Activated naive CD4-positive, alpha-beta T cell treated with Interleukin-2 at 50 U/mL for 16 hours (primary cell): Measurements from ENCODE around the gene ZDHHC22.
A peak's percentile ranks its signal among the peaks of the same experiment; 100 is the strongest.

Experiments used
- DNase-seq: peaks from one replicate; pipeline ENCODE4 v3.0.0-alpha.2; 2020

Gene ZDHHC22

GRCh38 chr14:77125823-77126325, 15.7 kb downstream of the ZDHHC22 start:
- DNase-seq, result no peak

- DNase-seq, result no peak
These were observed 16.2 kb downstream of the ZDHHC22 start for GRCh38 chr14:77125281-77125801.

- peak; percentile 61 for DNase-seq
These were observed 17.0 kb downstream of the ZDHHC22 start for GRCh38 chr14:77124345-77125280.

GRCh38 chr14:77123381-77124325, 17.9 kb downstream of the ZDHHC22 start:
- no peak for DNase-seq

GRCh38 chr14:77122526-77123125, 19.0 kb downstream of the ZDHHC22 start:
- no peak for DNase-seq

- no peak for DNase-seq
These were observed 20.5 kb downstream of the ZDHHC22 start for GRCh38 chr14:77120771-77121743.

- DNase-seq, result no peak
These were observed 21.7 kb downstream of the ZDHHC22 start for GRCh38 chr14:77119851-77120250.

- no peak for DNase-seq
These were observed 25.3 kb downstream of the ZDHHC22 start for GRCh38 chr14:77116172-77116817.

- no peak for DNase-seq
These were observed 27.0 kb downstream of the ZDHHC22 start for GRCh38 chr14:77114609-77115008.

GRCh38 chr14:77113644-77114043, 27.9 kb downstream of the ZDHHC22 start:
- DNase-seq, result no peak

GRCh38 chr14:77111021-77111420, 30.6 kb downstream of the ZDHHC22 start:
- no peak for DNase-seq

GRCh38 chr14:77110286-77110685, 31.3 kb downstream of the ZDHHC22 start:
- no peak for DNase-seq

- DNase-seq, result no peak
These were observed 31.9 kb downstream of the ZDHHC22 start for GRCh38 chr14:77109656-77110055.

- DNase-seq, result no peak
These were observed 32.8 kb downstream of the ZDHHC22 start for GRCh38 chr14:77108753-77109152.

GRCh38 chr14:77107228-77107627, 34.4 kb downstream of the ZDHHC22 start:
- DNase-seq, result no peak

- no peak for DNase-seq
These were observed 34.9 kb downstream of the ZDHHC22 start for GRCh38 chr14:77106666-77107065.

GRCh38 chr14:77105145-77105939, 36.2 kb downstream of the ZDHHC22 start:
- no peak for DNase-seq

- DNase-seq, result no peak
These were observed 37.2 kb downstream of the ZDHHC22 start for GRCh38 chr14:77104393-77104792.

GRCh38 chr14:77103951-77104350, 37.6 kb downstream of the ZDHHC22 start:
- no peak for DNase-seq

- no peak for DNase-seq
These were observed 38.1 kb downstream of the ZDHHC22 start for GRCh38 chr14:77103475-77103874.
